ENCODE results near the gene TNS3.

TNS3 gene

DNA sequence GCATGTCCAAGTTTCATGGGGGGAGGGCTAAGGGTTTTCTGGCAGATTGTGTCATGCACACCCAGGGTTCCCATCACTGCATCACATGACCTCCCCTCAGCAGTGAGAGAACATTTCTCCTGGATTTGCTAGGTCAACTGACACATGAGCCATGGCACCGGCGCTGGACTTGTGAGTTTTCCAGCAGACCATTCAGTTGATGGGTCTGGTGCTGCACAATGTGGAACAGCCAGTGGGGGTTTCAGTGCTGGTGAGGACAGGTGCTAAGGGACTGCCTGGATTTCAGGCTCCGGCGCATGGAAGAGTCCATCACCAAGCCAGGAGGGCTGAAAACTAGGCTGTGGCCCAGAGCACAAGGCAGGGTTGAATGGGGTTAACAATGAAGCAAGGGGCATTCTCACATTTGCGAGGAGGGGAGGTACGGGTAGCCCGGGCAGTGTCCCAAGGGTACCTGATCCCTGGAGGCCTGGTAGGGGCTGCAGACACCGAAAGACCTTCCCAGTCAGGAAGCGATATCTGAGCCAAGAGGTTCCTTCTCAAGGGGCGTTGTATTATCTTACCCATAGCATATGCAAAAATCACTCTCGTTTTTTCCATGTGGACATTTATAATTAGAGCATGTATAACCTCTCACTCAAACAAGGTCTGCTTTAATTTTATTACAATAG is 203.0 kb downstream of the TNS3 start:
- DNase-seq = no peak

DNA sequence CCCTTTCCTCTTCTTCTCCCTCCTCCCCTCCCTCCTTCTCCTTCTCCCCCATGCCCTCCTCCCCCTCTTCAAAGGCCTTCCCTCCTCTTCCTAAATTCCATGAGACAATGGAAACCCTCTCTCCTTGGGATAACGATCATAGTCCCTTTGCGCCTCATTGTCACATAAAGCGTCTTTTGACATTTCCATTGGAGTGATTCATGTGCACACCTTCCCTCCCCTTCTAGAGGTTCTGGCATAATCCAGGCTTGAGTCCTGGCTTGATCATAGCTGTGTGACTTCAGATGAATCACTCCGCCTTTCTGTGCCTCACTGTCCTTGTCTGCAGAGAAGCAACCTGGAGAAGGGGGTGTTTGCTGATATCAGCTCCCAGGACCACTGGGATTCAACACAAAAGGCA is 204.2 kb downstream of the TNS3 start:
- no peak for DNase-seq

DNA sequence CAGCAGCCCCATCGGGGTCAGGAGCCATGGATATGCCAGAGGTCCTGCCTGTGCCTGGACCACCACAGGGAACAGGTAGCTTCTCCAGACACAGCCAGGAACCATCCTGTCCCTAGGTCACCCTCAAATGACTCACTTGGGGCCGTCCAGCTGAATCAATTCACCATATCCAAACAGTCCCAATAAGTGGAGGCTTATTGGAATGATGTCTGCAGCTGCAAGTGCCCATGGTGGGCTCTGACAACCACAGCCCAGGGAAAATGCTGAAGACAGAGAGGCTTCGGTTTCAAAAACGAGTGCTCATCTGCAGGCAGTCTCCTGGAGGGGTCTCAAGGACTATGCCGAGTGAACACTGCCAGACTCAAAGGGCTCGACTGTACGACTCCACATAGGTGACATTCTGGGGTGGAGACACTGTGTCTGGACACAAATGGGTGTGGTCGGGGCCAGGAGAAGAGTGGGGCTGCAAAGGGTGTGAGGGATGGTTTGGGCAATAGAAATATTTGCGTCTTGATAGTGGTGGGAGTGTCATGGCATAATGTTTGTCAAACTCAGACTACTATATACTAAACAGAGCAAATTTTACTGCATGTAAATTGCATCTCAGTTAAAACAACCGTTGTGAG is 204.8 kb downstream of the TNS3 start:
- DNase-seq = no peak

GRCh38 chr7:47375121-47375938 is 206.6 kb downstream of the TNS3 start:
- DNase-seq = no peak

- no peak for DNase-seq
These were observed 207.4 kb downstream of the TNS3 start for GRCh38 chr7:47374538-47374937.

DNA sequence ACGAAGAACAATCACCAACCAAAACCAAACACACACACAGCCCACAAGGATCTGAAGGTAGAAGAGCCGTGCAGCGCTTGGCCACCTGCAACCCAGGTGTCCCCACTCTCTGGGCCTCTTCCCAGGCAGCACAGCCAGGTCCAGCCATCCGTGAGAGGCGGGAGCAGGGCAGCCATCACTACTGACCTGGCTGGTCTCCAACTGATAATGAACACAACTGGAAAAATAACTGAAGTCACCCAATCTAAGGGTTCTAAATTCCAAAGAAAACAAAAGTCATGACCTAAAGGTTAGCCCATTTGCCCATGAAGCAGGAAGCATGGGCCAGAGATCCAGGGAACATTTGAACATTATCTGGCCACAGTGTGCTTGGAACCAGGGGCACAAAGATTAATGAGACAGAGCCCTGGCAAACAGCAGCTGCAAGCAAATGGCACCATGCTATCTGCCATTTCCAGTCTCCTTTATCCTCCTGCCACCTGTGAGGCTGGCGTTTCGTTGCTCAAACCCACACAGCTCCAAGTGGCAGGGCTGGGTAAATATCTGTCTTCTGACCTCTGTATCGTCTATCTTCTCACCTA is 207.9 kb downstream of the TNS3 start:
- no peak for DNase-seq

- peak; percentile 84 for DNase-seq
These were observed 210.1 kb downstream of the TNS3 start for GRCh38 chr7:47371733-47372368.

- DNase-seq = no peak
These were observed 210.6 kb downstream of the TNS3 start for GRCh38 chr7:47371317-47371716.

DNA sequence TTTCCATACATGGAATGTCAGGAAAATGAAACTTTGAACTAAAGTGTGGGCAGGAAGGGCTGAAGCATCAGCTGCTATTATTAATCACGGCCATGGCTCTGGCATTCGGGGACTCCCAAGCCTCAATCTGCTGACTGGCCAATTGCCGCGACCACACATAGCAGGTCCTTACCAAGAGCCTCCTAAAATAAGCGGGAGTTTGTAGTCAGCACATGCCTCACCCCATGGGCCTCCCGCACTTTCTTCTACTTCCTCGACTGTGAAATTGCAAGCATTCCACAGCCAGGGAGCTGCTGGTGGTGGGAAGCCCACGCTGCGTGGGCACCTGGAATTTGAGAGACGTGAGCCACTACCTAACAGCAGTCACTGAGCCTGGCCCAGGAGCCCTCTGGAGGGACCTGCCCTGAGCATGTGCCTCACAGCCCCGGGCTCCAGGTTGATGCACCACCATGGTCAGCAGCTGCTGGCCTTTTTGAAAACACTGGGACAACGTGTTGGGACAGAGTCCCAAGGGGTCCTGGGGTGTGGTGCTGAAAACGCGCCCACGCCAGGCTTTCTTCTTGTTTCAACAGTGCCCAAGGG is 211.4 kb downstream of the TNS3 start:
- no peak for DNase-seq

DNA sequence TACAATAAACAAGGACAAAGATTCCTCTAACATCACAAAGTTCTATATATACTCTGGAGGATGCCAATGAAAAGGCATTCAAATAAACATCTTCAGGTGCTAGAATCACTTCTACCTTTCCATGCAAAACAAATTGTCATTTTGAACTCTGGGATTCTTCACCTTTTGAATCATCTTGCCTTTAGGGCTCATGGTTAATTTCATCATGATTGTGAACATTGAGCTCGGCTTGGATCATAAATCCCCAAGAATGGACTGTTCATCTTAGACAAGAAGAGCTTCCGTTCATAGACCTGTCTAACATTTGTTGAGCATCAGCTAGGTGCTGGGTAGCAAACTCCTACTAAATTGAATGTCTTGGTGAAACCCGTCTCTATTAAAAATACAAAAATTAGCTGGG is 212.2 kb downstream of the TNS3 start:
- no peak for DNase-seq

DNA sequence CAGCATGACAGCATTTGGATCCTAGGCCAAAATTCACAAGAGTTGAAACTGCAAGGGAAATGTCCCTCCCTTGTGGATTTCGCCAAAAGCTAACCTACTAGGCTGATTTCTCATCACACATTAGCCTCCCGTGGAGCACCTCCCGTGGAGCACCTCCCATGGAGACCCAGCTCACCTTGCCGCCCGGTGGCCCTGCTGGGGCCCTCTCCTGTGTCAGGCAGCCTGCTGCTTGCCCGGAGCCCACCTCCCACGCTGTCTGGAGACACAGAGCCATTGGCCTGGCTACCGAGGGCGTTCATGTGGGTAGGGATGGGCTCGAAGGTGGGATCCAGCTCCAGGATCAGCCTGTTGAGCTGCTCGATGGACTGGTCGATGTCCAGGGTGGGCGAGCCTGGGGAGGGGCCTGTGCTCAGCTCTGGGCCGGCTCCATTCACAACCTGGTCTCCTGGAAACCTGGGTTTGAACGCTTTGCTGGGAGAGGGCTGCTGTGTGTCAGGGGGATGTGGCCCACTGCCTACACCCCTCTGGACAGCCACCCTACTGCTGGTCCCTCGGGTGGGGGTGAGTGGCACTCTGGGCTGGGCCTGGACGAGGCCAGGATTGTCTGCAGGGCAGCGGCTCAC is 213.6 kb downstream of the TNS3 start:
- DNase-seq = no peak

DNA sequence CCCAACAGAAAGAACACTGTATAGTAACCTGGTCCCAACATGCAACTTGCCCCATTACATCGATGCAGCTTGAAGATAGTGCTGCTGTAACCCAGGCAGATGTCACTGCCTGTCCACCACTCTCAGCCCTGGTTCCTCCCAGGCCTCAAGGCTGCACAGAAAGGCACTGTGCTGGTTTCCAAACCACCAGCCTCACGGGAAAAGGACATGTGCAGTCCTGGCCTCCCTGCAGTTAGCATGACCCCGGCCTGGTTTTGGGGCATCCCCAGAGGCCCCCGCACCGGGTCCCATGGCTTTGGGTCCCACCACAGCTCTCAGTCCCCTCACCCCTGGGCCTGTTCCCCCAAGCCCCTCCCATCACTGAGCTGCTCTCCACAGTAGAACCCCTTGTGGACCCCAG is 214.5 kb downstream of the TNS3 start:
- no peak for DNase-seq

DNA sequence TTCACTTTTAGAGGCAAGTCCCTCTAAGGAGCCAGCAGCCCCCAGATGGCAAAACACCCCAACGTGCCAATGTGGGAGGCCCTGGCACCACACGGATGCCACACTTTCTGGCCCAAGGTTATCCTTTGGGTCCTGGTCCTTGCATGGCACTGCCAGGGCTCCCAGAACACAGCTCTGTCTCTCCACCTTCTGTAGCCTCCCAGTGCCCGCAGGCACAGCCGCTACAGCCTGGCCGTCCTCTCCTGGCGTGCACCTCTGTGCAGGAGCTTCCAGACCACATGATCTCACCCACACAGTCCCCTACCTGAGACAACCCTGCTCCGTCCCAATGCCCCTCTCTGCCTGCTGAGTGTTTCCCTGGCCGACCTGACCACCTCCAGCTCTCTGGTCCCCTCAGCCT is 215.0 kb downstream of the TNS3 start:
- DNase-seq = no peak

- DNase-seq = no peak
These were observed 215.7 kb downstream of the TNS3 start for GRCh38 chr7:47366211-47366610.

GRCh38 chr7:47362984-47363383 is 218.9 kb downstream of the TNS3 start:
- no peak for DNase-seq

GRCh38 chr7:47361746-47362215 is 220.1 kb downstream of the TNS3 start:
- no peak for DNase-seq

DNA sequence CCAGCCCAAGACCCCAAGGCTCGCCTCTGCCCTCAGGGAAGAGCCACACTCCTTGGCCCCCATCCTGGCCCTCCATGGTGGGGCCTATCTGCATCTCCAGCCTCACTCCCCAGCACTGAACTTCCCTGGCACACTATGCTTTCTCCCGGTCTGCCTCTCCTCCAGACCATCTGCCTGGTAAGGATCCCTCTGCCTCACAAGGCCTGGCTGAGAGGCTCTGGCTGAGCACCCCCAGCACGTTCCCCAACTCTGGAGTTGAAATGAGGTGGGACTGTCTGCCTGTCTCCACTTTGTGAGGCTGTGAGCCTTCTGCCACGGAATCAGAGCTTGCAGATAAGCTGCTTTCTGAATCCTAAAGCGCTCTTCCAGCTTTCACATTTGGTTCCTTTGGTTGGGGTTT is 220.7 kb downstream of the TNS3 start:
- DNase-seq = no peak

GRCh38 chr7:47360301-47360900 is 221.5 kb downstream of the TNS3 start:
- no peak for DNase-seq

- no peak for DNase-seq
These were observed 222.8 kb downstream of the TNS3 start for GRCh38 chr7:47358944-47359588.

GRCh38 chr7:47358357-47358756 is 223.6 kb downstream of the TNS3 start:
- no peak for DNase-seq

GRCh38 chr7:47357863-47358262 is 224.0 kb downstream of the TNS3 start:
- DNase-seq = no peak
